NT2/D1 (cell line): Measurements from ENCODE around the gene ADAMTS15.

ENCODE experiments used
- DNase-seq: peaks from one replicate; pipeline ENCODE4 v3.0.0-alpha.2; 2011; ENCODE audit warnings: low read depth, low spot score
- H3K27me3 ChIP-seq: 2 replicates; pipeline ENCODE4 v1.6.0; 2011; ENCODE audit warnings: mild to moderate bottlenecking; ENCODE audit not compliant: insufficient read length, insufficient read depth
- H3K36me3 ChIP-seq: 2 replicates; pipeline ENCODE4 v1.6.1; 2011; ENCODE audit warnings: mild to moderate bottlenecking, low read length, mixed read lengths; ENCODE audit not compliant: insufficient read depth, insufficient read length
- H3K4me1 ChIP-seq: 2 replicates; pipeline ENCODE4 v1.5.1; 2011; ENCODE audit not compliant: insufficient read depth, insufficient read length
- H3K4me3 ChIP-seq: 2 replicates; pipeline ENCODE4 v1.5.1; 2011; ENCODE audit warnings: low read depth; ENCODE audit not compliant: insufficient read length
- H3K9ac ChIP-seq: 2 replicates; pipeline ENCODE4 v1.6.0; 2011; ENCODE audit warnings: low read depth; ENCODE audit not compliant: insufficient read length
- H3K9me3 ChIP-seq: 2 replicates; pipeline ENCODE4 v1.5.1; 2011; ENCODE audit warnings: mild to moderate bottlenecking, low read length; ENCODE audit not compliant: insufficient read depth
- SUZ12 ChIP-seq: IDR thresholded peaks from 2 replicates; pipeline ENCODE4 v1.6.1; 2011; ENCODE audit not compliant: insufficient read length, insufficient read depth; ENCODE audit errors: extremely low read depth
- YY1 ChIP-seq: IDR thresholded peaks from 2 replicates; pipeline ENCODE4 v1.6.1; 2011; ENCODE audit not compliant: insufficient read length, insufficient read depth
- ZNF274 ChIP-seq: IDR thresholded peaks from 2 replicates; pipeline ENCODE4 v1.6.1; 2011; ENCODE audit warnings: mild to moderate bottlenecking, low read depth, low read length

ADAMTS15 gene

DNA sequence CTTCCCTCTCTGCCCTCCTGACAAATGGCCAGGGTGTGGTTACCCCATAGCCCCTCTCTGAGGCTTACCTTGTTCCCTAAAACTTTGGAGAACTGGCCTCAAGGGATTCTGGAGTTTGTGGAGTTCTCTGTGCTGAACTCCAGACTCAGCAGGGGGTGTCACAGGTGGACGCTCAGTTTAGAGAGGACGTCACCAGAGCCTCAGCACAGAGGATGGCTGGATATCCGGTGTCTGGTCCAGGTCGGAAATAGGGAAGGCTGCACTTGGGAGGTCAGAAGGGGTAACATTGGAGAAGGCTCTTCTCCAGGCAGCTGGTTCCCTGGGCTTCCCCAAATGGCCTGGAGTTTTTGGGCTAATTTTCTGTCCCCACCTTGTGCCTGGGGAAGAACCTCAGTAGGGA is 64.2 kb downstream of the ADAMTS15 start:
- H3K9ac ChIP-seq = no peak overlapping the region
- no peak overlapping the region for H3K4me3 ChIP-seq
- peaks cover 15% of the 10 kb centered on the region; the same call in 1 of the 2 replicates for H3K9me3 ChIP-seq
- no peaks in the 10 kb centered on the region for H3K4me1 ChIP-seq
- no peak for DNase-seq
- no peaks in the 10 kb centered on the region for H3K36me3 ChIP-seq
- H3K27me3 ChIP-seq = no peaks in the 10 kb centered on the region
- TF ChIP-seq SUZ12 (no peak), YY1 (no peak), ZNF274 (no peak)

DNA sequence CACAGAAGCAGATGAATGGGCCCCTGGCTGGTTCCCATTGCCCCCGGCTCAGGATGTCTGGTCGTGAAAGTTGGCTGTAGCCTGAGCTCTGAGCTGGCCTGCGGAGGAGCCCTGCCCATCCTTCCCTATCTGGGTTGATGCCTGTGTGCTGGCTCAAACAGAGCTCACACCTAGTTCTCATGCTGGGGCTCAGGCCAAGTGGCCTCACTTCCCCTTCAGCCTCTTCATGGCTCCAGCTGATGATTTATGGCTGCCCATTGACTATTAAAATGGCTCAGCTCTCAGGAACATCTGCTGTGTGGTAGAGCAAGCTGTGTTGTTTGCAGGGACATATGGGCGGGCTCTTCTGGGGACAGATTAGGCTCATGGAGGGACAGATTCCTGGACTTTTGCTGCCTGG is 64.7 kb downstream of the ADAMTS15 start:
- no peaks in the 10 kb centered on the region for H3K27me3 ChIP-seq
- DNase-seq = no peak
- no peak for TF ChIP-seq ZNF274
- no peak for TF ChIP-seq YY1
- no peak for TF ChIP-seq SUZ12

DNA sequence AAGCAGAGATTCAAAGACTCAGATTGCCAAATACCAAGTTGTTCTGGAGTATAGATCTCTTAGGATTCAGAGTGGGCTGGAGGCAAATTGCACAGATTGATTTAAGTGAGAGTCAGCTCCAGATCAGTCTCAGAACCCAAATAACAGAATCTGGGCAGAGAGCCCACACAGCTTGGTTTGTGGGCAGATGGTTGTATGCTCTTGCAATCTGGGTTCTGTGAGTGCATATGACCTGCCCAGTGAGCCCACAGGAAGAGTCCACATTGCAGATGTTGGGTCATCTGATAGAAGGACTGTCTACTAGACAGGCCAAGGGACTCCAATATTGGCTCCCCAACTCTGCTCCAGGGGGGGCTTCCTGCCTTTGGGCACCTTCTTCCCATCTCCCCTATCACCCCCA is 65.9 kb downstream of the ADAMTS15 start:
- DNase-seq = no peak
- Histone ChIP-seq H3K4me1 (no peaks in the 10 kb centered on the region), H3K4me3 (no peak overlapping the region), H3K27me3 (no peaks in the 10 kb centered on the region), H3K9ac (no peak overlapping the region), H3K36me3 (no peaks in the 10 kb centered on the region), H3K9me3 (no peaks in the 10 kb centered on the region)
- TF ChIP-seq ZNF274 (no peak), SUZ12 (no peak), YY1 (no peak)

More for the DNA sequence above, 64.7 kb downstream of the ADAMTS15 start:
- no peaks in the 10 kb centered on the region for H3K4me1 ChIP-seq
- no peak overlapping the region for H3K4me3 ChIP-seq
- no peak overlapping the region for H3K9ac ChIP-seq
- H3K9me3 ChIP-seq = peaks cover 11% of the 10 kb centered on the region; the same call in 1 of the 2 replicates
- H3K36me3 ChIP-seq = no peaks in the 10 kb centered on the region

DNA sequence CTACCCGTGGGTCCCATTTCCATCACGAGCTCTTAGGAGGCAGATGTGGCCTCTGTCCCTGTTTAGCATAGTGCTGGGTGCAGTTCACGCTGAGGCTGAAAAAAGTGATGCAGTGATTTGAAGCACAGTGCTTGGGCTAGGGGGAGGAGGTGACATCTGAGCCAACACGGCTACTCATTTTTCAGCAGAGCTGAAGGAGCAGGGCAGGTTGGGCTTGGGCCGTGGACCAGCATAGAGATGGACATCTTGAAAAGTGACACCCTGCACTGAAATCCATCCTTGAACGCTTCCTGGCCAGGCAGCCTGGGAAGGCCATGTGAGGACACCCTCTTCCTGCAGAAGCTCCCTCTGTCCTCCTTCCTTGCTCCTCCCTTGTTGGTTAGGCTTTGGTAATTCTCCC is 66.4 kb downstream of the ADAMTS15 start:
- no peak for TF ChIP-seq YY1
- no peak for TF ChIP-seq SUZ12
- TF ChIP-seq ZNF274 = no peak
- H3K4me1 ChIP-seq = no peaks in the 10 kb centered on the region
- H3K4me3 ChIP-seq = no peak overlapping the region
- H3K36me3 ChIP-seq = no peaks in the 10 kb centered on the region
- H3K27me3 ChIP-seq = no peaks in the 10 kb centered on the region
- no peaks in the 10 kb centered on the region for H3K9me3 ChIP-seq
- no peak for DNase-seq
- H3K9ac ChIP-seq = no peak overlapping the region

DNA sequence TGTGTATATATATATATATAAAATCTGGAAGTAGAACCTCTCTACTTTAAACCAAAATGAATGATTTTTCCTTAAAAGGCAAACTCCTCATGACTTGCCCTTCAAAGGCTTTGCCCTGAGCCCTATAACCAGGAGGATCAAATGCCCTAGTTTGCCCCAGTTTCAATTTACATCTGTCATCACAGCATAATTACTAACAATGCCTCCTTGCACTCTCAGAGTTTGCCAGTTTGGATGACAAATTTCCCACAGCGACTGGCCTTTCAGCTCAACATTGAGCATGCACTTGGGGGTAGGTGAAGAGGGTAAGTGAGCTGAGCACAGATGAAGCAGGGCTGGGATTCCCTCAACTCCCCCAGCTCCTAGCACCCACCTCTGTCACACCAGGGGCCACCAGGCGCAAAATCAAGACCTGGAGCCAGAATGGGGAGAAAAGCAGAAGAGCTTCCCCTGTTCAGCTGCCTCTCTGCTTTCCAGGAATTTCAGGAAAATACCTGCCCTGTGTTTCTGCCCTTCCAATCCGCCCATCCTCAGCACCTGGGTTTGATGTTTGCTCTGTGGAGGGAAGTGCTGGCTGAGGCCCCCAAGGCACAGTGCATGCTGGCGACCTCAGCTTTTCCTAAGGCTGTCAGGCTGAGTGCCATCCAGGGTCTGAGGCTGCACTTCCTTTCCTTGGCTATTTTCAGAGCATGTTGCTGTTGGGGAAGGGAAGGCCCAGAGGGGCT is 67.5 kb downstream of the ADAMTS15 start:
- no peak for DNase-seq
- Histone ChIP-seq H3K4me1 (no peaks in the 10 kb centered on the region), H3K36me3 (no peaks in the 10 kb centered on the region), H3K9me3 (no peaks in the 10 kb centered on the region), H3K9ac (no peak overlapping the region), H3K27me3 (no peaks in the 10 kb centered on the region), H3K4me3 (no peak overlapping the region)
- TF ChIP-seq YY1 (no peak), ZNF274 (no peak), SUZ12 (no peak)

DNA sequence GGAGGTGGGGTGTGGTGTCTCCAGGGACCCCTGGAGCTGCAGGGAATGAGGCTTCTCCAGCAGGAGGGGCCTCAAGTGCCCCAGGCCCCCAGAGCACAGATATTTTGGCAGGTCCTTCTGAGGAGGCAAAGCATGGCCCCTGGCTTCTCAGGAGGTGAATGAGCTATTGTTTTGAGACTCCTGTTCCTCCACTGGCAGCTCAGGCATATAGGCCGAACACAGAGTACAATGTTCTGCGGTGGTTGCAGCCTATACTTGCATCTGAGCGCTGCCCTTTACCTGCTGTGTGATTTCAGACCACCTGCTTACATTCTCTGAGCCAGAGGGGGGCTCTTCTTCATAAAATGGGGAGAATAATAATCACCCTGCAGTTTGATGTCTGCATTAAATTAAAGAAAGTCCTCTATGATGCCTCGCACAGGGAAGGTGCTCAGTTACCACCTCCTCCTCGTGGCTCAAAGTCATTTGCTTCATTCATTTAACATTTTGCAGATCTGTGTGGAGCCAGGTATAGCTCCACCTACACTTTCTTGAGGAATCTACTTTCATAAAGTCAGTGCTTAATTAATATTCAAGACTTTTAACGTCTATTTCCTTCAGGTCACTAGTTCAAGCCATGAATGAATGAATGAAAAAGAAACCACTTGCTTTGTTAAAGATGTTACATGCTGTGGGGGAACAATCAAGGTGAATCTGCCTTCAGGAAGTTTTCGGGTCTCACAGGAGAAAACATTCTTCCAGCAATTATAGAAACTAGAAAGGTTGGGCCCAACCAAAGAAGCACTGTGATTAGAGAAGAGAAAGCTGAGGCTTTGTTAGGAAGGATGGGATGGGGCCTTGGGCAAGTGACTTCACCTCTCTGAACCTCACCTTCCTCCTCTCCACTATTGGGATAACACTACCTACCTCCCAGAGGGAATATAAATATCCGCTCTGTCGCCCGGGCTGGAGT is 68.4 kb downstream of the ADAMTS15 start:
- DNase-seq = no peak
- Histone ChIP-seq H3K9ac (no peak overlapping the region), H3K9me3 (no peaks in the 10 kb centered on the region), H3K36me3 (no peaks in the 10 kb centered on the region), H3K4me1 (no peaks in the 10 kb centered on the region), H3K27me3 (no peaks in the 10 kb centered on the region), H3K4me3 (no peak overlapping the region)
- TF ChIP-seq SUZ12 (no peak), ZNF274 (no peak), YY1 (no peak)

DNA sequence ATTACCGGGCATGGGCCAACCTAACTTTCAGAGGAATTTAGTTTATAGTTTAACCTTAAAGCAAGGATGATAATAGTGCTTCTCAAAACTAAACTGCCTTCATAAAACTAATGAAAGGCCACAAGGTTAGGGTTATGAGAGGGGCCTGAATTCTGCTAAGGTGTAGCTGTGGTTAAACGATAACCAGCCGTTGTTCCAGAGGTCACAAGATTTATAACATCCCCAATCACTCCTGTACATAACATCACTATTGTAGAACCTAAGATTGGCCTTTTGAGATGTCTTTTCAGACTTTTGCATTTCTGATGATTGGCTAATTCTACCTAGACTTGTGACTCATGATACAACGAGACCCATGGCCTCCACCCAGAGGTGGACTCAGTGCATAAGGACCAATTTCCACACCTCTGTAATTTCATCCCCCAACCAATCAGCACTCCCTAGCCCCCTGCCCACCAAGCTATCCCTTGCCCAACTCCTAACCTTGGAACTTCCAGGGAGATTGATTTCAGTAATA is 69.8 kb downstream of the ADAMTS15 start:
- no peak for TF ChIP-seq YY1
- no peak for TF ChIP-seq ZNF274
- no peak for TF ChIP-seq SUZ12

More for the DNA sequence above, 69.8 kb downstream of the ADAMTS15 start:
- no peaks in the 10 kb centered on the region for H3K27me3 ChIP-seq
- no peaks in the 10 kb centered on the region for H3K36me3 ChIP-seq
- no peak overlapping the region for H3K9ac ChIP-seq
- no peak overlapping the region for H3K4me3 ChIP-seq
- H3K4me1 ChIP-seq = peaks cover 2% of the 10 kb centered on the region
- no peak for DNase-seq
- no peaks in the 10 kb centered on the region for H3K9me3 ChIP-seq
